IMR-90 (cell line): Measurements from ENCODE around the gene MAN2B1. TPM values are rescaled to one million over a fixed set of nuclear protein-coding genes. Genes with fewer than 3 reads are reported as not detected.

Experiments
- ATAC-seq: fragments of 200-7000 bp; cut with Tn5 transposase; 2 replicates; pipeline ENCODE4 v1.9.1; 2020; ENCODE audit warnings: low read depth, mild to moderate bottlenecking, moderate library complexity
- BruUV-seq: library from RNA; stranded (reverse); fragments of 400-500 nt; replicated peaks from 2 replicates; lab custom pipeline; 2021; lab: Mats Ljungman, UMichigan
- CTCF ChIA-PET: fragments of 300-600 bp; formaldehyde crosslinking; extraction: SDS; loops from one replicate; lab custom pipeline; 2021; ENCODE audit warnings: antibody characterized with exemption; lab: Yijun Ruan, JAX
- POLR2A ChIA-PET: fragments of 300-600 bp; sonication (Branson Sonifier 250); formaldehyde crosslinking; loops from one replicate; lab custom pipeline; 2022; ENCODE audit warnings: antibody characterized with exemption; ENCODE audit not compliant: unreplicated experiment; lab: Charles Lee
- DNase-seq: peaks from one replicate; pipeline ENCODE4 v3.0.0; 2013
- H2AFZ ChIP-seq: replicated peaks from 2 replicates; pipeline ENCODE3; 2013; ENCODE audit warnings: low read length, mild to moderate bottlenecking; ENCODE audit not compliant: poor library complexity
- H2AK5ac ChIP-seq: 2 replicates; pipeline ENCODE4 v1.6.1; 2013; ENCODE audit warnings: low read depth, low read length, inconsistent platforms
- H2AK9ac ChIP-seq: replicated peaks from 2 replicates; pipeline ENCODE3; 2013; ENCODE audit warnings: mild to moderate bottlenecking, low read depth, low read length, moderate library complexity; ENCODE audit not compliant: poor library complexity
- H2BK120ac ChIP-seq: 2 replicates; pipeline ENCODE4 v1.6.1; 2013; ENCODE audit warnings: low read depth, low read length, inconsistent platforms
- H2BK15ac ChIP-seq: 3 replicates; pipeline ENCODE4 v1.6.1; 2013; ENCODE audit warnings: low read depth, low read length, inconsistent platforms
- H2BK20ac ChIP-seq: 2 replicates; pipeline ENCODE4 v1.6.1; 2013; ENCODE audit warnings: low read depth, mild to moderate bottlenecking, inconsistent platforms, low read length, moderate library complexity
- H2BK5ac ChIP-seq: 2 replicates; pipeline ENCODE4 v1.6.1; 2013; ENCODE audit warnings: mild to moderate bottlenecking, low read depth, low read length, inconsistent platforms; ENCODE audit not compliant: poor library complexity, severe bottlenecking
- H3K14ac ChIP-seq: replicated peaks from 2 replicates; pipeline ENCODE4 v1.6.1; 2013; ENCODE audit warnings: low read depth, low read length, inconsistent platforms
- H3K18ac ChIP-seq: 2 replicates; pipeline ENCODE4 v1.6.1; 2013; ENCODE audit warnings: low read depth, low read length, control low read depth
- H3K23ac ChIP-seq: 2 replicates; pipeline ENCODE4 v1.6.1; 2013; ENCODE audit warnings: low read depth, low read length, inconsistent platforms
- H3K27ac ChIP-seq: 2 replicates; pipeline ENCODE4 v1.5.1; 2013; ENCODE audit warnings: mild to moderate bottlenecking, control low read depth, low read length; ENCODE audit not compliant: insufficient read depth
- H3K27me3 ChIP-seq: 2 replicates; pipeline ENCODE4 v1.6.1; 2013; ENCODE audit warnings: low read length; ENCODE audit not compliant: control insufficient read depth, insufficient read depth
- H3K36me3 ChIP-seq: 2 replicates; pipeline ENCODE4 v1.6.1; 2013; ENCODE audit warnings: low read length, mixed read lengths; ENCODE audit not compliant: control insufficient read depth, insufficient read depth
- H3K4ac ChIP-seq: 2 replicates; pipeline ENCODE4 v1.6.1; 2013; ENCODE audit warnings: low read depth, low read length, inconsistent platforms
- H3K4me1 ChIP-seq: 2 replicates; pipeline ENCODE4 v1.6.1; 2013; ENCODE audit warnings: low read length, mixed read lengths; ENCODE audit not compliant: control insufficient read depth, insufficient read depth
- H3K4me2 ChIP-seq: 2 replicates; pipeline ENCODE4 v1.6.1; 2013; ENCODE audit warnings: low read depth, mild to moderate bottlenecking, control low read depth, low read length, moderate library complexity
- H3K4me3 ChIP-seq: 2 replicates; pipeline ENCODE4 v1.5.1; 2013; ENCODE audit warnings: low read depth, mild to moderate bottlenecking, control low read depth, low read length, moderate library complexity; ENCODE audit not compliant: insufficient read depth
- H3K56ac ChIP-seq: 2 replicates; pipeline ENCODE4 v1.6.1; 2013; ENCODE audit warnings: low read length, inconsistent platforms; ENCODE audit not compliant: insufficient read depth; ENCODE audit errors: extremely low read depth
- H3K79me1 ChIP-seq, 2 experiments: 2 replicates each; pipeline ENCODE4 v1.6.1; 2013; ENCODE audit warnings: low read length in 2 of 2, inconsistent platforms in 1 of 2, low read depth in 1 of 2
- H3K9ac ChIP-seq: 2 replicates; pipeline ENCODE4 v1.6.1; 2013; ENCODE audit warnings: low read depth, low read length, control low read depth
- H3K9me1 ChIP-seq: 2 replicates; pipeline ENCODE4 v1.6.1; 2013; ENCODE audit warnings: low read length, inconsistent platforms; ENCODE audit not compliant: insufficient read depth
- H3K9me3 ChIP-seq: 2 replicates; pipeline ENCODE4 v1.6.1; 2013; ENCODE audit warnings: low read length; ENCODE audit not compliant: control insufficient read depth, insufficient read depth
- H4K20me1 ChIP-seq: 2 replicates; pipeline ENCODE4 v1.6.1; 2013; ENCODE audit warnings: low read length, inconsistent platforms; ENCODE audit not compliant: insufficient read depth
- H4K5ac ChIP-seq: 2 replicates; pipeline ENCODE4 v1.6.1; 2013; ENCODE audit warnings: mild to moderate bottlenecking, low read depth, low read length, control low read depth
- H4K8ac ChIP-seq, 2 experiments: 2 replicates each; pipeline ENCODE4 v1.6.1; 2013; ENCODE audit warnings: low read depth in 2 of 2, low read length in 2 of 2, control low read depth in 1 of 2, inconsistent platforms in 1 of 2
- H4K91ac ChIP-seq: 2 replicates; pipeline ENCODE4 v1.6.1; 2013; ENCODE audit warnings: low read depth, low read length, inconsistent platforms; ENCODE audit not compliant: insufficient read depth
- MAFK ChIP-seq: IDR thresholded peaks from 2 replicates; pipeline ENCODE4 v1.6.1; 2012; ENCODE audit warnings: low read depth, low read length, improper control_type of control experiment
- MAZ ChIP-seq: IDR thresholded peaks from 2 replicates; pipeline ENCODE4 v1.6.1; 2012; ENCODE audit warnings: low read depth, mild to moderate bottlenecking, low read length, improper control_type of control experiment, moderate library complexity, borderline replicate concordance
- MXI1 ChIP-seq: IDR thresholded peaks from 2 replicates; pipeline ENCODE4 v1.6.1; 2012; ENCODE audit warnings: low read depth, mild to moderate bottlenecking, low read length, moderate library complexity, borderline replicate concordance
- RAD21 ChIP-seq: IDR thresholded peaks from 2 replicates; pipeline ENCODE4 v1.6.1; 2012; ENCODE audit warnings: low read length, improper control_type of control experiment
- RCOR1 ChIP-seq: IDR thresholded peaks from 2 replicates; pipeline ENCODE4 v1.6.1; 2012; ENCODE audit warnings: mild to moderate bottlenecking, low read length, improper control_type of control experiment; ENCODE audit not compliant: insufficient replicate concordance
- WGBS, 2 experiments: methylation state at CpG; one replicate each; pipeline versions ENCODE4 v1.1.5 to v1.1.7; 2013; ENCODE audit warnings: missing lambda C conversion rate in 2 of 2; ENCODE audit not compliant: insufficient read length in 1 of 2; ENCODE audit errors: extremely low coverage in 2 of 2; 5-methylcytosine and 5-hydroxymethylcytosine counted together
- dilution Hi-C: fragments of 300-500 bp; cut with HindIII; formaldehyde crosslinking; loops from one replicate; pipeline ENCODE4 v1.14.3; 2018; ENCODE audit warnings: low sequenced_read_pairs; ENCODE audit not compliant: unreplicated experiment
- in situ Hi-C: fragments of 300-500 bp; cut with MboI; formaldehyde crosslinking; loops from 3 replicates; pipeline ENCODE4 v1.14.3; 2019; ENCODE audit warnings: low sequenced_read_pairs, inconsistent platforms, mixed read lengths
- intact Hi-C: fragments of 100-400 bp; cut with micrococcal nuclease; formaldehyde crosslinking; loops from 2 replicates; pipeline ENCODE4 v1.10.0; 2022
- polyA plus RNA-seq, 3 experiments: library from polyadenylated mRNA; depleted of rRNA; stranded (reverse); fragments of >200 nt; gene quantifications; 2 replicates each; pipeline ENCODE4 v1.2.3, GENCODE V29; 2012; ENCODE audit warnings: low replicate concordance in 1 of 3
- total RNA-seq: library from RNA; depleted of rRNA; stranded (reverse); fragments of >200 nt; gene quantifications from 2 replicates; pipeline ENCODE4 v1.2.3, GENCODE V29; 2012
- TF ChIP-seq, protein P1 (sequence below): fragments of 150-350 bp; IDR thresholded peaks from 2 replicates; pipeline ENCODE4 v1.6.1; 2017; ENCODE audit warnings: mild to moderate bottlenecking, antibody characterized with exemption, low read length, low read depth

Gene MAN2B1
- total and polyA plus RNA-seq, 2 of the 4 experiments (the other 2 are of a cell fraction): 10.4 to 55.4 TPM

DNA sequence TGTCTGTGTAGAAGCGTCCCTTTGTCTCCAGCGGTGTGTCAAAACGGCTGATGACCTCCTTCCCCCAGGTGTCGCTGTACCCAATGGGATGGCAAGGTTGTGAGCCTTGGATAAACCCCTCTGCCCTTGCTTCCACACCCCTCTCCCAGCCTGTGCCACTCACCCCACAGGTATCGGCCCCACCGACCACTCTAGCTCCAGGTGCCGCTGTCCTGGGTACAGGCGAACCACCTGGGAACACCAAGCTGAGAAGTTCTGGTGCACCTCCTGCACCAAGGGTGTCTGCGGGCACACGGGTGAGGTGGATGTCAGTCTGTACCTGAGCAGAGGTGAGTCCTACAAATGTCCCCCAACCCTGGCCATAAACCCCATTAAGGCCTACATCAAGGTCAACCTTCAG lies 16.6 kb downstream of the MAN2B1 start:
- Histone ChIP-seq H3K27ac (no peak overlapping the region), H2BK120ac (no peak overlapping the region), H3K56ac (no peak overlapping the region), H3K4me2 (no peak overlapping the region), H3K14ac (no peak overlapping the region), H4K91ac (no peak overlapping the region), H3K9ac (no peak overlapping the region), H3K4me1 (0 out of 2 replicates have a peak, but pooled peaks cover 2% of the 10 kb centered on the region), H3K4ac (no peak overlapping the region), H4K20me1 (no peaks in the 10 kb centered on the region), H2AK5ac (no peak overlapping the region), H3K4me3 (no peak overlapping the region), H3K18ac (no peak overlapping the region), H3K36me3 (peaks cover 9% of the 10 kb centered on the region), H2AFZ (no peak overlapping the region), H4K5ac (no peak overlapping the region), H2BK5ac (no peak overlapping the region), H3K9me3 (no peaks in the 10 kb centered on the region), H3K27me3 (no peaks in the 10 kb centered on the region), H3K23ac (no peak overlapping the region), H2BK15ac (no peak overlapping the region), H2AK9ac (no peak overlapping the region), H3K9me1 (0 out of 2 replicates have a peak, but pooled peaks cover 3% of the 10 kb centered on the region), H4K8ac (no peak overlapping the region), H2BK20ac (no peak overlapping the region), H3K79me1 (no peaks in the 10 kb centered on the region)
- in situ Hi-C loops: no loop called here
- no TSS peak for BruUV-seq
- DNase-seq (no peak), ATAC-seq (no peak)
- 90% methylated on average over 4 of the region's 10 CpGs; no CpG with 5 or more reads in 1 of the 2 experiments for WGBS, 2 experiments
- TF ChIP-seq RCOR1 (no peak), MAZ (no peak), MAFK (no peak), RAD21 (no peak), MXI1 (no peak)
- TF ChIP-seq, protein P1, sequence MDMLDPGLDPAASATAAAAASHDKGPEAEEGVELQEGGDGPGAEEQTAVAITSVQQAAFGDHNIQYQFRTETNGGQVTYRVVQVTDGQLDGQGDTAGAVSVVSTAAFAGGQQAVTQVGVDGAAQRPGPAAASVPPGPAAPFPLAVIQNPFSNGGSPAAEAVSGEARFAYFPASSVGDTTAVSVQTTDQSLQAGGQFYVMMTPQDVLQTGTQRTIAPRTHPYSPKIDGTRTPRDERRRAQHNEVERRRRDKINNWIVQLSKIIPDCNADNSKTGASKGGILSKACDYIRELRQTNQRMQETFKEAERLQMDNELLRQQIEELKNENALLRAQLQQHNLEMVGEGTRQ: no peak
- intact Hi-C loops: no loop called here
- POLR2A ChIA-PET: interaction anchor here (0.6 kb wide), 2 partner anchors 227 to 335 kb away, joined by 8 to 15 read pairs; no protein-coding TSS in a partner anchor
- CTCF ChIA-PET: no interaction called here
- dilution Hi-C loops: no loop called here
